ENCODE measurements around the gene PHAF1. TPM values are rescaled to one million over a fixed set of nuclear protein-coding genes. Genes with fewer than 3 reads are reported as not detected.

The PHAF1 gene
- total RNA-seq, 1 donor from 2014 or later: 16.1 TPM

DNA sequence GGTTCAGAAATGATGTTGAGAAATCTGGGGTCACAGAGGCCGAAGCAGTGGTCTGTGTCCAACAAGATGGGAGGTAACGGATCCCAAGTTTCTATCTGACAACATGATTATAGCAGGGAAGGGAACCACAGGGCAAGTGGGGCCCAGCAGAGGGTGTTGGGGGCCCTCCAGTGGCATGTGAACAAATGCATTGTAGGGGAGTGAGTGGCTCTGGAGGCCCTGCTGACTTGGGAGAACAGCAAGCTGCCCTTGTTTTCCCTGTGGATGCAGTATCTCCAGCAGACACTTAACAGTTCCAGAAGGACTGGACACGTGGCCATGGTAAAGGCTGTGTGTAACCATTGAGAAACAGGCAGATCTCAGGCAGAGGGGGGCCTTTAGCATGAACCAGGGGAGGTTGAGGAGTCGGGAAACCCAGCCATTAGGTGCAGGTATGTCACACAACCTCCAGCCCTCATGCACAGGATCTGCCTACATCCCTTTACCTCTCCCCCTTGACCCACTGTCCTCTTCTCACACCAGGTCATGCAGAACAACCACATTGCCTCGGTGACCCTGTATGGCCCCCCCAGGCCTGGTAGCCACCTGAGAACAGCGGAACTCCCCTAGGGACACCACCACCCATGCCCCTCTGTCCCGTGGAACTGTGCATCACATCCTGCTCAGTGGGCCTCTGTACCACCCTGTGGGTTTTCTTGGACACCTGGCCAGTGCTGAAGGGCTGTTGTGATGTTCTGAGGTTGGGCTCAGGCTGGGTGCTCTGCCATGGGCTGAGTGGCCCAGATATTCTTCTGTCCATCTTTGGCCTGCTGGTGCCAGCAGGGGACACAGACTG, 37.0 kb downstream of the PHAF1 start:
- DNase-seq (ENCODE audit: low spot score): no peak

DNA sequence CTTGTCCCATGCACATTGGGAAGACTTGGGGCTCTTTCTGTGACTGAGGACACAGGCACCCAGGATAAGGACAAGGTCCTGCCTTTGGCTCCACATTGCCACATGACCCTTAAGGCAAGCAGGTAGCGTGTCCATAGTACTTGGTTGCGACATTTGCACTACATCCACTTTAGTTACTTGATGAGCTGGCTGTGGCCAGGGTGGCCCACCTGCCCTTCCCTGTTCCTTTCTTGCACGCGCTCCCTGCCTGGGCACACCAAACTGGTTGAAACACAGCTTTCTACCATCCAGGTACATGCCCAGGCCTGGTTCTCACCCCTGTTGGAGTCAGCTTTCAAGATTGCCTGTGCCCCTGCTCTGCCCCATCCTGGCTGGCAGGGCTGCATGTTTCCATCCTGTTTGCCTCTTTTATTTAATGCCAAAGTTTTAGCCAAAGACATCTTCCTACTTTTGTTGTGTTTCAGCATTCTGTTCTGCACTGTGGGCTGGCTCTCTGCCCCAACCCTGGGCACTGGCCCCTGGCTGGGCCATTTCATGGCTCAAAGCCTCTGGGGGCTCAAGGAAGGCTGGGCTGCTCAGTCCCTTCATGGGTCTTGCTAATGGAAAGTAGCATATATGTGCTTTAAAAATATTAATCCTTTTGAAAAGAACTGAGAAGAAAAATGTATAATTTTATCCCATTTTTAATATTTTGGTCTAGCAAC, 37.8 kb downstream of the PHAF1 start:
- no peak for DNase-seq (ENCODE audit: low spot score)

DNA sequence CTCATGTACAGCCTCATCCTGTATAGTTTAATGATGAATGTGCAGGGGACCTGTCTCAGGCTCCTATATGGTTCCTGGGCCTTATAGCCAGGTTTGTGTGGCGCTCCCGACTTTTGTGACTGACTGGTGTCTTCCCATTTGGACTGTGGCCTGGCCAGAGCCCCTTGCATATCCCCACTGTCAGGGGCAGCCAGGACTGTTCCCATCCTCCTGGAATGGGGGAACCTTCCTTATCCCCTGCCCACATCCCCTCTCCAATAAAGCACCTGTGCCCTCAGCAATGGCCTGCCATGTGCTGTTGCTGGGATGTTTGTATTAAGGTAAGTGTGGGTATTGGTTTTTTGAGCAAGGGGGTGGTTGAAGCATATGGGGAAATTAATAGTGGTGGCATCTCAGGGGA, 38.5 kb downstream of the PHAF1 start:
- no peak for DNase-seq (ENCODE audit: low spot score)

DNA sequence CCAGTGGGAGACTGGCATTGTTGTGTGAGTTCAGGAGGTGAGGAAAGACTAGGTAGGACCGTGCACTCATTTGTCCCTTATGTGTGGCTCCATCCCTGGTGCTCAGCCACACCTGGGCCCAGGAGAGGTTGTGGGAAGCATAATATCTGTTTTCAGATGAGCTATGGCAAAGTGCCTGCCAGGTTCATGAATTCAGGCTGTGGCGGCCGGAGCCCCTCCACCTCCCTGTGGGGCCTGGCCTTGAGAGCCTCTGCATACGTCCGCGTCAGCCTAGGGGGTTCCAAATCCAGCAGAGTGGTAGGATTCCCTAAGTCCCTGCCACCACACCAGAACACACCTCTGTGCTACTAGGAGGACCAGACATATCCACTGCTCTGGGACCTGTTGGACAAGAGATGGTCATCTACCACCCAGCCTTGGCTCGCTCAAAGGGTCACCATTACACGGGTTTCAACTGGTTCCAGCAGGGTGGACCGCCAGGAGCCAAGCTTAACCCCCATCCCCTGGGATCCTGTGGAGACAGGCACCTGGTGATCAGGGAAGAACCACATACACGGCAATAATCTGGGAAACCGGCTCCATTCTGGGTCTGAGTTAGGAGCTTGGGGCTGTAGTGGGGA, 39.0 kb downstream of the PHAF1 start:
- DNase-seq (ENCODE audit: low spot score): no peak

DNA sequence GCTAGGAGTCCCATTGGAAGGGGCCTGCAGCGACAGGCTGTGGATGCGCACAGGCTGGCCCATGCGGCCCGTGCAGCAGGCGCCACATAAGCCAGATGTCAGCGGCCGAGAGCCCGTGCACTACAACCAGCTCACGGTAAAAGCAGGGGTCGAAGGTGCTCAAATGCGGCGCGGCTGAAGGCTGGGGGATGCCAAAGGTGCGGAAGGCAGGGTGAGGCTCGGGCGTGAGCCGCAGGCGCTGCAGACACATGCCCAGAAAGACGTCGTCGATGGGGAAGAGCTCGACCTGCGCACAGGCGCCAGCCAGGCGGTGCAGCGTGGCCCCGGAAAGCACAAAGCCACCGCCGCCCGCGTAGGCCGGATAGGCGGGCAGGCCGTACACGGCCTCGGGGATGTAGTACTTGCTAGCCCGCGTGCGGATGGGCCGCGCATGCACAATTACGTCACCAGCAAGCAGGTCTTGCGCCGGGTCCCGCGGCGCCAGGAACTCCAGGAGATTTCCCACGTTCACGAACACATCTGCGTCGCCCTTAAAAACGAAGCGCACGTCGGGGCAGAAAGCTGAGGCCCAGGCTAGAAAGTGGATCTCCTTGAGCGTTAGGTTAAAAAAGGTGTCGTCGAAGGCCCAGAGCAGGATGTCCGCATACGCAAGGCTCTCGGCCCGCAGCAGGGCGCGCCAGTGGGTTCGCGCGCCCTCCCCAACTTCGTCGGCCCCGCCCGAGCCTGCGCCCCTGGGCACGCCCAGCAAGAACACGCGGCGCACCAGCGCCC, 39.7 kb downstream of the PHAF1 start:
- DNase-seq (ENCODE audit: low spot score): no peak

DNA sequence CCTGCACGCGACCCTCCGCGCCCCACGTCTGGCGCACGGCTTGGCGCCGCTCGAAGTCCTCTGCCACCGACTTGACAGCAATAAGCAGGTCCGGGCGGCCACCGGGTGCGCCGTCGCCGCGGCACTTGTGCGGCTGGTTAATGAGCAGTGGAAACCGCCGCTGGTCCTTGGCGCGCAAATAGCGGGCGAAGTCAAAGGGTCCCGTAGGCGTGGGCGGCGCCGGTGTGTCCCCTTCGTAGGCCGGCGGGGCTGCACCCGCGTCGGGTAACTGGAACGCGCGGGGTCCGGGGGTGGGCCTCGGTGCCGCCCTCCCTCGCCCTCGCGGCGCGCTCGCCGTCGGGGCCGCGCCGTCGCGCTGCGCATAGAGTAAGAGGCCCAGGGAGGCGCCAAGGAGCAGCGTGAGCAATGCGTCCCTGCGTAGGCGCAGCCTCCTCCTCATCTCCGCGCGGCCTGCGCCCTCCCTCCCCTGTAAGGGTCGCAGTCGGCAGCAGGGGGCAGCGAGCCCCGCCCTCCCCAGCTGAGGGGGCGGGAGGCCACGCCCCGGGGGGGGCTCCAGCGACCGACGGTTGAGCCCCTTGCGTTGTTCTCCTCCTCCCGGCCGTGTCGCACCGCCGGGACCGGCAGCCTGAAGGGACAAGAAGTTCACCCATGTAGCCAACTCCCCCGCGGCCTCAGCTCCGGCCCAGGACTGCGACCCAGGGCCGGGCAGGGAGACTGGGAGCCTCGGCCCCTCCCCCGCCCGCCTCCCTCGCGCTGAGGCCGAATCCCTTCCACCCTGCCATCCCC, 40.5 kb downstream of the PHAF1 start:
- no peak for DNase-seq (ENCODE audit: low spot score)

DNA sequence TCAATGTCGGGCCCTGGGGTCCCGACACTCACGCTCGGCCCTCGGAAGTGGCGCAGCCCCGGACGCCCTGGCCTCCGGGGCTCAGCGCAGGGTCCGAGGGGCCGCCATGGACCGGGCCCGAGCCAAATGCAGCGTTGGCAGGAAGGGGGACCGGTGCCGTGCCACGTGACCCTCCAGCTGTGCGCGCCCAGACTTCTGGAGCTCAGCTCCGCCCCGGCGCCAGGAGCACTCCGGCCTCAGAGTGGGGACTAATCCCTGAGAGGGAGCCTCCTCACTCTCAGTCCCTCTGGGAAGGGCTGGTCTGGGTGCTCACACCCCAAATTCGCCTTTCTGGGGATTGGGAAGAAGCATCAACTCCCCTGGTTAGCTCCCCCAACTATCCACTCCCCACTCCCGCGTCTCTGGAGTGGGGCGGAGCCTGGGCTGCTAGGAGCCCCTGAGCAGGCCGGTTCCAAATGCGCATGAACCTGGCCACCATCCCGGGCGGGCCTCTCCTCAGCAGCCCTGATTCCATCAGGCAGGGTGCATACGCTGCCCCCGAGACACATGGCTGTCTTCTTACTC, 41.2 kb downstream of the PHAF1 start, which contains the start of gene B3GNT9:
Gene B3GNT9, minus strand, starts transcription at position 166 of the 564 bp plus-strand sequence. CDS start 513 bp downstream, outside the sequence.
- no peak for DNase-seq (ENCODE audit: low spot score)

DNA sequence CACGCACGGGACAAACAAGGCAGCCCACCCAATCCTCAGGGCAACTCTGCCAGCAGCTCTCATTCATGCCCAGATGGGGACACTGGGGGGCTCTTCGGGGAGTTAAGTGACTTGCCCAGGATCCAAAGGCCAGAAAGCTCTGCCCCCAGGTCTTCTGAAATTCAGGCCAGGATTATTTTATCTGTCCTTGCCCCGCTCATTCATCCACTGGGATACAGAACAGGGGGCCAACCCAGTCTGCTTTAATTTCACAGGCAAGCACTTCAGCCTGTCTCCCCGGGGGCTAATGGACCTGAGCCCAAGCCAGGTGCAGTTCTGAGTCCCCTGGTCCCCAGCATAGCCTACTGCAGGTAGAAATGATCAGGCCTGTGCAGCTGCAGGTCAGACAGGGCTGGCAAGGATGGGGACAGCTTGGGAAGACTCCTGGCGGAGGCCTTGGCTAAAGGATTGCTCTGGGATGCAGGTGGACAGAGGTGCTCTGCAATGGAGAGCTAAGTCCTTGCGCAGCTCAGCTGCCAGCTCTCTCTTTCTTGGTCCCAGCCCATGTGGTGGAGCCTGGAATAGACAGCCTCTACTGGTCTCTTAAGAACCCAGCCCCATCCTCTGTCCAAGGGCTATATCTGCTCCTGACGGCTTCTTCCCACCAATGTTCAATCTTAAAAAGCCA, 41.8 kb downstream of the PHAF1 start:
- DNase-seq (ENCODE audit: low spot score): no peak

DNA sequence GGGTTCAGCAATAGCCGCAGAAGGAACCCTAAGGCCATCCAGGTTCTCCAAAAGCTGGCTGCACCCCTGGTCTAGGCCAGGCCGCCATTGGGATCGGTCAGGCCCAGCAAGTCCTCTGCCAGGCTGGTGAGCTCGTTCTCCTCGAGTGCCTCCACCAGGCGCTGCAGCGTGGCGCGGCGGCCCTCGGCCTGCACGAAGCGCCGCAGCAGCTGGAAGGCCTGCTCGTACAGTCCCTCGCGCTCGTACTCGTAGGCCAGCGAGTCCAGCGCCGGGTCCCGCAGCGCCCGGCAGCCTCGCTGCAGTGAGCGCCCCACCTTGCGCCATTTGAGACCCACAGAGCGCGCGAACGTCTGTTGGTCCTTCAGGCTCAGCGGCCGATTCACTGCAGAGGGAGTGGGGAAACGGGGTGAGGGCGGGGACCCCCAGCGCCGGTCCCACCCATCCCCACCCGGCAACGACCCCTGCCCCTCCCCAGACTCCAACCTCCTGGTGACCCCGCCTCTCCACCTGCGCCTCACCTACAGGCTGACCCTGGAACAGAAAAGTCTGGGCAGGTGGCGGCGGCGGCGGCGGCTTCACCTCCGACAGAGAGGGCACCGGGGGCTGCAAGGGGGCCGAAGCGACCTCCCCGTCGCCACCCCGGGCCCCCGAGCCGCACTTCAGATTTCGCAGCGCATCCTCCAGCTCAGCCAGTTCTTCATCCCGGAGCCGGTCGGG, 45.0 kb downstream of the PHAF1 start:
- no peak for DNase-seq (ENCODE audit: low spot score)

DNA sequence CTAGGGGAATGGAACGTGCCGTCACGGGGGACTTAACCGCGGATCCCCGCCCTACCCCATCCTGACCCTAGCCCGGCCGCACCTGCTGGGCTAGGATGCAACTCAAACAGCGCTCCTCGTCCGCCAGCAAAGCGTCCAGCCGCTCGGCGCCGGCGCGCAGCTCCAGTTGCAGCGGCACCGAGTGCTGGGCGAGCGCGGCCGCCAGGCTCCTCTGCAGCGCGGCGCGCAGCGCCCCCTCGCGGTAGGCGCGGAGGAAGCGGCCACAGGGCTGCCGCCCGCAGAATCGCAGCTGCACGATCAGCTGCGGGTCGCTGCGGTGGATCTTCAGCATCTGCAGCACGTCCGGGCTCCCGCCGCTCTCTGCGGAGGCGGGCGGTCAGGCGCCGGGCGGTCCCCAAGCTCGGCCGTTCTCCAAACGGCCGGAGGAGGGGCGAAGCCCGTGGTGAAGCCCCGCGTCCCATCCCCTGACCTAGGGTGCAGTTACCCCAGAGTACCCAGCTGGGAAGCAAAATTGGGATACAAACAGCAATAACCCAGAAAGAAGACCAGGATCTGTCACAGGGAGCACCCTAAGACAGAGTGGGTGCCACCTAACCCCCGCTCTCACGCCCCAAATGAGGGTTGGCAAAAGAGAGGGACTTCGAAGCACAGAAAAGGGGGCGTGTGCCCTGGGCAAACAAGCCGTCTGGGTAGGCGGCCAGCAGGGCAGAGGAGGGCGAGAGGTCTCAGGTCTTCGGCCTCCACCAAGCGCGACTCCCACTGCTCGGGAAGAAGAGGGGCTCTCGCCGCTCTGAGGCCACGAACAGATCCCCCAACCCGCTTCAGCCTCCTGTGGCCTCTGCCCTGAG, 45.8 kb downstream of the PHAF1 start:
- no peak for DNase-seq (ENCODE audit: low spot score)

DNA sequence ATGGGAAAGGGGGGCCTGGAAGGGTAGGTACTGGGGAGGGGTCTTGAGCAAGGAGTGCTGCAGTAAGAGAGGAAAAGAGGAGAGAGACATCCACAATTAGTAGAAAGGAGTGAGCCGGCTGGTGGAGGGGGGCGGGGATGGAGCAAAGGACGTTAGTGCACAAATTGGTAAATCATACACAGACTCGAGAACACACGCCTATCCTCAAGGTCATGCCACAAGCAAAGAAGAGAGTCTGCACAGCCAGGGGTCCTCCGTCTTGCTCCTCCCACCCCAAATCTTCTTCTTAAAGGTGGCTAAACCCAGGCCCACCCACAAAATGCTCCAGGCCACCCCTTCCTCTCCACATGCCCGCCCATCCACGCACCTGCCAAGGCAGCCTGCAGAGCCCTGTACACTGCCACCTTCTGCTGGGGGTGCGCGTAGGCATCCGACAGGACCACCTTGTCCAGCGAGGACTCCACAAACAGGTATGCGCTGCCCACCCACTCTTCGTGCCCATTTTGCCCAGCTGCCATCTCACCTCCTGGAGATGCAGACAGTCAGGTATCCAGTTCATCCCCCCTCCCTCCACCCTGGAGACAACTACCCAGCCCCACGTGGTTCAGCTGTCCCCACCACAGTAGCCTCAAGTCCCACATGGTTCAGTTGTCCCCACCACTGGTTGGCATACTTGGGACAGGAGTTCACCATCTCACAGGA, 46.6 kb downstream of the PHAF1 start:
- DNase-seq (ENCODE audit: low spot score): no peak

DNA sequence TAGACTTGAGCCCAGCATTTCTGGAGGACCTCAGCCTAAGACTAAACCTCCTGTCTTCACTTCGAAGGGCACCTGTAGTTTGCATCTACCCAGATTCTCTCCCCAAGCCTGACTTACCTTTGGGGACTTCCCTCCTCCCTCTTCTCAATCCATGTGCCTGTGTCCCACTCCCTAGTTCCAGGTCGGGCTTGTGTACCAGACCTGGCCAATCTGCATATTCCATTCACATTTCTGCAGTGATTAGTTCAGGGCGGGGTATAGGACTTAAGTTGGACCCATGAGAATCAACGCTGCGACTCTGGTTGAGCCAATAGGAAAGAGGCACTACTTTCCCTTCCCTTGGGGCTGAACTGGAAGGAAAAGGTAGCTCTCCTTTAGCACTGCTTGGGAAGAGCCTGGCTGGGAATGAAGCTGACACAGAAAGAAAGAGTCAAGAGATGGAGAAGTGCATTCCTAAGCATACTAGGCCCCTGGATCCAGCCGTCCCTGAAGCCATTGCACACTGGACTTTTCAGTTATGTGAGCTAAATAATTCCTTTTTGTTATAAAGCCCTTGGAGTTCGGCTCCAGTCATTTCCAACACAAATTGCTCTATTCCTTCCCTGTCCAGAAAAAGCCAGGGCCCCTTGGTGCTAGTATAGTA, 47.5 kb downstream of the PHAF1 start:
- no peak for DNase-seq (ENCODE audit: low spot score)

DNA sequence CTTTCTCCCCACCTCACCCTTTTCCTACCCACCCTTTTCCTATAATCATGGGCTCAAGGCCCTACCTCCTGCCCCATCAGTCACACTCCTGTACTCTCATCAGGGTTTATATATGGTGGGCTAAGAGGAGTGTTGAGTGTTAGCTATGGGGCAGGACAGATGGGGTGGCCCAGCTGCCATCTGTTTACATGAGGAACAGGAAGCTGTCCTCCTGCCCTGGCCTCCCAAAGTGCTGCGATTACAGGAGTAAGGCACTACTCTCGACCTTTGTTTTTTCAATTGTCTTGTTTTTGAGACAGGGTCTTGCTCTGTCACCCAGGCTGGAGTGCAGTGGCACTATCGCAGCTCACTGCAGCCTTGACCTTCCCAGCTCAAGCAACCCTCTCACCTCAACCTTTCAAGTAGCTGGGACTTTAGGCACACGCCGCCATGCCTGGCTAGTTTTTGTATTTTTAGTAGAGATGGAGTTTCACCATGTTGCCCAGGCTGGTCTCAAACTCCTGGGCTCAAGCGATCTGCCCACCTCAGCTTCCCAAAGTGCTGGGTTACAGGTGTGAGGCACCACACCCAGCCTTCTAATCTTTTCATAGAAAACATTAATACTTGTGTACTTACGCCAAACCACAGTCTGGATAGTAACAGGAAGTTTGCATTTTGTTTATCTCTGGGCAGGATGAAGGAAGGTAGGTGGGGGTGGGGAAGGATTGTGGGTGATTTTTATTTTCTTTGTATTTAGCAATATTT, 48.3 kb downstream of the PHAF1 start:
- no peak for DNase-seq (ENCODE audit: low spot score)

DNA sequence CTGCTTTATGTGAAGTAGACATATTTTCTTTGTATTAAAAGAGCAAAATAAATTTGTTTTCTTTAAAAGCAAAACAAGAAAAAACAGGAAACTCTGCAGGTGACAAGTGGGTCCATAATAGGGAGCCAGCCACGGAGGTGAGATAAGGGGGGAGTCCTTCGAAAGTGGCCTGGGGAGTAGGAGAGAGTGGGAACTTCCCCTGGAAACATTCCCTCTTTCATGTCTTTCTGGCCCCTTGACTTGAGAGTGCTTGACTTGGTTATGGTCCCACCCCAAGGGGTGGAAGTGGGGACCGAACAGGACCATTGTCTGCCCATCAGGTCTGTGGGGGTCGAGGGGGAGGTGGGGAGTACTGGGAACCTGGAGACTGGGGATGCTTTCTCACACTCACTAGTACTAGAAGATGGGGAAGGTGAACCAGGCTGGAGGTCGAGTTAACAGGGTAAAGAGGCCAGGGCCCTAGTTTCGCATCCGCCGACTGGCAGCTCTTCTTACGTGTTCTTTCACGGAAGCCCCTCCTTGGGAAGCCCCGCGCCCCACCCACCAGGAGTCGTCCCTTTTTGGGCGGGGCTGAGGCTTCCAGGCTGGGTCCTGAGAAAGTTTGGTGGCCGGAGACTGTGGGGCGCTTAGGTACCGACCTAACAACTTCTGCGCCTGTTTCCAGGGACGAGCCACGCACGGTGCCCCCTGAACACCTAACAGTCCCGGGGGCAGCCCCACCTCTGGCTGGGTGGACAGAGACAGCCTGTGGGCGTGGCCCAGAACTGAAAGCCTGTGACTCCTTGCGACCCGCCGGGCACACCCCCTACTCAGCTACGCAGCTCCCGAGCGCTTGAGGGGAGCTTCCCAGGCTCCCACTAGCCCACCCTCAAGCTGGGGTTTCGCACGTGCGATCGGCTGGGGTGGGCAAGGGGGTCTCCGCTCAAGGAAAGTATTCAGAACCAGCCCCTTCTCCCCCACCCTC, 49.2 kb downstream of the PHAF1 start:
- DNase-seq (ENCODE audit: low spot score): no peak

DNA sequence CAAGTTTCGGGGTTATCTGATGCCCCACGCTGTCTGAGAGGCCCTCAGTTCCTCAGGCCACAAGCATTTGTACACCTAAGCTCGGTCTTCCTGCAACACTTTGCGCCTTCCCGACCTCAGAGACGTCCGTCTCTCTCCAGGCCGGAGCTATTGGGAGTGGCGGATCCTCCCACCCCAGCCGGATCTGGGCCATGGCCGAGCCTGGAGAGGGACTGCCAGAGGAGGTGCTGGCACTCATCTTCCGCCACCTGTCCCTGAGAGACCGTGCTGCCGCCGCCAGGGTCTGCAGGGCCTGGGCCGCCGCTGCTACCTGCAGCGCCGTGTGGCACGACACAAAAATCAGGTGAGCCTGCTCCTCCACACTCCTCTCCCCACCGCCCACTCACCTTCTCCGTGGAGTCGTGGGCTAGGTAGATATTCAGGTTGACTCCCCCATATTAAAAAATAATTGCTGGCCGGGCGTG, 51.9 kb downstream of the PHAF1 start:
- no peak for DNase-seq (ENCODE audit: low spot score)
